Measurements from ENCODE around the gene C2CD5. TPM values are rescaled to one million over a fixed set of nuclear protein-coding genes. Genes with fewer than 3 reads are reported as not detected.

The C2CD5 gene
- total RNA-seq, 1 experiment from 2014 or later = 22.9 TPM

DNA sequence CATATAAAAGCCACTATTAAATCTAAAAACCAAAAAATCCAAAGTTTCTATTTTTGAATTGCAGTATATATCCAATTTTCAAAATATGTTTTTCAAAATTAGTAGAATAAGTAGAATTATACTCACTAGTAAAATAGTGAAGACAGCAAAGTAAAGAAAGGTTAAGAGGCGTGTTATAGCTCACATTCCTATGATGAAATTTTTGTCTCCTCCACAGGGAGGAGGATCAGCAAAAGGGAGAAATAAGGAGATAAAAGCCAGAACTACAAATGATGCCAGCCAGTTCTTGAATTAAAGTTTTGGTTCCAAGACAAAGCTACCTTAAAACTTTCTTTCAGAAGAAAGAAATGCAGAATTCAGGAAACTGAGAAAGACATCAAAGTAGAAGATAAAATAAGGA, 50.0 kb downstream of the C2CD5 start:
- CTCF ChIA-PET = interaction anchor here (1.1 kb wide), 1 partner anchor 35 kb away, joined by 3 read pairs; no protein-coding TSS in a partner anchor
- Histone ChIP-seq H3K4me1 (ENCODE audit: control insufficient read depth in 1 of 2, insufficient read depth in 2 of 2, low read length in 2 of 2) (no peaks in the 10 kb centered on the region), H3K27ac (ENCODE audit: low read depth, low read length) (no peak overlapping the region), H3K79me2 (ENCODE audit: insufficient read depth, low read length) (no peaks in the 10 kb centered on the region), H4K20me1 (ENCODE audit: insufficient read depth) (no peaks in the 10 kb centered on the region), H3K4me2 (ENCODE audit: low read length) (no peak overlapping the region), H3K27me3 (ENCODE audit: insufficient read depth, low read length) (no peaks in the 10 kb centered on the region), H3K9me2 (ENCODE audit: insufficient read depth) (no peaks in the 10 kb centered on the region), H3K36me3 (ENCODE audit: control insufficient read depth in 1 of 2, insufficient read depth in 2 of 2, low read length in 2 of 2) (no peaks in the 10 kb centered on the region), H3K9ac (ENCODE audit: low read length) (no peak overlapping the region), H3K9me3 (ENCODE audit: control insufficient read depth in 1 of 2, insufficient read depth in 1 of 2, low read depth in 1 of 2, low read length in 2 of 2) (no peaks in the 10 kb centered on the region), H3K4me3 (replicated peaks in 1 of 2; ENCODE audit: low read depth in 1 of 2, low read length in 2 of 2) (no peak overlapping the region), H2AFZ (ENCODE audit: low read depth, low read length, poor library complexity, severe bottlenecking) (no peak overlapping the region)
- TF ChIP-seq EZH2phosphoT487 (IDR thresholded peaks at IDR 0.05; ENCODE audit: borderline replicate concordance) (no peak), ELF1 (IDR thresholded peaks at IDR 0.05; ENCODE audit: borderline replicate concordance, low read depth) (no peak), SIN3A (IDR thresholded peaks at IDR 0.05; ENCODE audit: low read depth) (no peak), POLR2A (IDR thresholded peaks at IDR 0.05; ENCODE audit: borderline replicate concordance, extremely low read depth, insufficient read depth, insufficient read length) (no peak), SP1 (IDR thresholded peaks at IDR 0.05; ENCODE audit: low read depth) (no peak), ZNF274 (IDR thresholded peaks at IDR 0.05; ENCODE audit: low read depth, low read length) (no peak), CBX3 (IDR thresholded peaks at IDR 0.05; ENCODE audit: low read depth) (no peak), SRF (IDR thresholded peaks at IDR 0.05; ENCODE audit: low read depth) (no peak), TCF7L2 (IDR thresholded peaks at IDR 0.05; ENCODE audit: borderline replicate concordance, extremely low read depth, insufficient read depth, insufficient read length) (no peak)
- TF ChIP-seq, protein P1, sequence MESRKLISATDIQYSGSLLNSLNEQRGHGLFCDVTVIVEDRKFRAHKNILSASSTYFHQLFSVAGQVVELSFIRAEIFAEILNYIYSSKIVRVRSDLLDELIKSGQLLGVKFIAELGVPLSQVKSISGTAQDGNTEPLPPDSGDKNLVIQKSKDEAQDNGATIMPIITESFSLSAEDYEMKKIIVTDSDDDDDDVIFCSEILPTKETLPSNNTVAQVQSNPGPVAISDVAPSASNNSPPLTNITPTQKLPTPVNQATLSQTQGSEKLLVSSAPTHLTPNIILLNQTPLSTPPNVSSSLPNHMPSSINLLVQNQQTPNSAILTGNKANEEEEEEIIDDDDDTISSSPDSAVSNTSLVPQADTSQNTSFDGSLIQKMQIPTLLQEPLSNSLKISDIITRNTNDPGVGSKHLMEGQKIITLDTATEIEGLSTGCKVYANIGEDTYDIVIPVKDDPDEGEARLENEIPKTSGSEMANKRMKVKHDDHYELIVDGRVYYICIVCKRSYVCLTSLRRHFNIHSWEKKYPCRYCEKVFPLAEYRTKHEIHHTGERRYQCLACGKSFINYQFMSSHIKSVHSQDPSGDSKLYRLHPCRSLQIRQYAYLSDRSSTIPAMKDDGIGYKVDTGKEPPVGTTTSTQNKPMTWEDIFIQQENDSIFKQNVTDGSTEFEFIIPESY (IDR thresholded peaks at IDR 0.05; ENCODE audit: extremely low read depth, insufficient replicate concordance, low read length) = no peak
- no peak for ATAC-seq
- POLR2A ChIA-PET = no interaction called here
- intact Hi-C loops (cut with micrococcal nuclease) = no loop called here
- DNase-seq (ENCODE audit: low read depth, low spot score) = no peak
- no TSS peak for BruUV-seq (replicated peaks)
- RAD21 ChIA-PET (ENCODE audit: low non-redundant PET in 1 of 2, low total read pairs in 2 of 2, uncharacterized antibody in 2 of 2, unreplicated experiment in 2 of 2) = no interaction called here
